Stimulated activated naive B cell treated with anti-CD40 and anti-IgM and Interleukin-4, amounts not matched to agents 10 μg/mL and 1 μg/mL and 100 μg/mL, for 72 hours (primary cell): ENCODE measurements around the gene FOXL1.

Experiments
- ATAC-seq, 2 donors: fragments of 150-1000 bp; cut with Tn5 transposase; replicated peaks; 2 replicates each; pipeline ENCODE4 v1.10.0; 2021; ENCODE audit warnings: moderate library complexity in 1 of 2
- DNase-seq: peaks from one replicate; pipeline ENCODE4 v3.0.0; 2021
- H3K27ac Mint-ChIP-seq: one replicate; pipeline ENCODE4 v1.8.0; 2022; ENCODE audit warnings: mild to moderate bottlenecking, mixed read lengths
- H3K27me3 Mint-ChIP-seq, 2 donors: one replicate each; pipeline ENCODE4 v1.8.0; 2022; ENCODE audit warnings: mixed read lengths in 2 of 2
- H3K36me3 Mint-ChIP-seq, 2 donors: one replicate each; pipeline ENCODE4 v1.8.0; 2022; ENCODE audit warnings: mixed read lengths in 2 of 2, mild to moderate bottlenecking in 1 of 2
- H3K4me1 Mint-ChIP-seq, 2 donors: one replicate each; pipeline ENCODE4 v1.8.0; 2022; ENCODE audit warnings: mixed read lengths in 2 of 2, mild to moderate bottlenecking in 1 of 2
- H3K4me3 Mint-ChIP-seq, 2 donors: one replicate each; pipeline ENCODE4 v1.8.0; 2022; ENCODE audit warnings: mild to moderate bottlenecking in 2 of 2, mixed read lengths in 2 of 2, moderate library complexity in 1 of 2
- H3K9me3 Mint-ChIP-seq, 2 donors: one replicate each; pipeline ENCODE4 v1.8.0; 2022; ENCODE audit warnings: mixed read lengths in 2 of 2, mild to moderate bottlenecking in 1 of 2

The FOXL1 gene

DNA sequence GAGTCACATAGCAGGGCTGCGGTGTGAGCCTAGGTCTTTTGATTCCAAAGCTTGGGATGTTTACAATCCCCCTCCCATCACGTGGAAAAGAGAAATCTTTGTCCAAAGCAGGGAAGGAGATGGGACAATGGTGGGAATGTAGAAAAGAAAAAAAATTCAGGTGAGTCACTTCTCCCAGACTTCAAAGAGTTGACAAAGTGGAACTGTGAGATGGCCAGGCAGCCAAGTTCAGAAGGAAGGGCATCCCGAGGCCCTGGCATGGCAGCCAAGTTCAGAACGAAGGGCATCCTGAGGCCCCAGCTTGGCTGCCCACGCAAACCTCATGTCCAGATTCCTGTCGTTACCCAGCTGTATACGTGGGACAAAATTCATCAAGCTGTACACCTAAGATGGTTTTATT is 47.5 kb downstream of the FOXL1 start:
- H3K4me1 Mint-ChIP-seq, result no peaks in the 10 kb centered on the region
- no peak for DNase-seq
- peaks cover 18 to 28% of the 10 kb centered on the region in 2 donors for H3K27me3 Mint-ChIP-seq
- H3K27ac Mint-ChIP-seq, result no peak overlapping the region
- no peak for ATAC-seq
- H3K4me3 Mint-ChIP-seq, result no peak overlapping the region
- no peaks in the 10 kb centered on the region for H3K9me3 Mint-ChIP-seq
- no peaks in the 10 kb centered on the region for H3K36me3 Mint-ChIP-seq

DNA sequence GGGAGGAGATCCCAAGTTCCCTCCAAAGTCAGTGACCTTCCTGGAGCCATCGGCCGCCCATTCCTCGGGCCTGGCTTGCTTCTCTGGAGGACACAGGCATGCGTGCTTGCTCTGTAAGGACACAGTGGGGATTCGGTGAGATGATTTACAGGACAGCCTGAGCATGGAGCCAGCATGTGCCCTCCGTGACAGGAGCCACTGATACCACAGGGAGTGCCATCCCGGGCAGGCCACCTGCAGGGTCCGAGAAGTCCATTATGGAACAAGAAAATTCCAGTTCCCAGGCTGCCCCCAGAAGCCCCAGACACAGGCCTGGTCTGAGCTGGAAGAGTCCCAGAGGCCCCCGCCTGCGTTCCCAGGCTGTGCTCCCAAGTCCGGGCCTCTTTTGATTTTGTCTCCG is 47.9 kb downstream of the FOXL1 start:
- Mint-ChIP-seq H3K36me3 (no peaks in the 10 kb centered on the region), H3K4me3 (no peak overlapping the region), H3K27ac (no peak overlapping the region), H3K4me1 (peaks cover 0 to 2% of the 10 kb centered on the region in 2 donors), H3K27me3 (peaks cover 20 to 30% of the 10 kb centered on the region in 2 donors), H3K9me3 (no peaks in the 10 kb centered on the region)
- ATAC-seq (no peak), DNase-seq (no peak)

DNA sequence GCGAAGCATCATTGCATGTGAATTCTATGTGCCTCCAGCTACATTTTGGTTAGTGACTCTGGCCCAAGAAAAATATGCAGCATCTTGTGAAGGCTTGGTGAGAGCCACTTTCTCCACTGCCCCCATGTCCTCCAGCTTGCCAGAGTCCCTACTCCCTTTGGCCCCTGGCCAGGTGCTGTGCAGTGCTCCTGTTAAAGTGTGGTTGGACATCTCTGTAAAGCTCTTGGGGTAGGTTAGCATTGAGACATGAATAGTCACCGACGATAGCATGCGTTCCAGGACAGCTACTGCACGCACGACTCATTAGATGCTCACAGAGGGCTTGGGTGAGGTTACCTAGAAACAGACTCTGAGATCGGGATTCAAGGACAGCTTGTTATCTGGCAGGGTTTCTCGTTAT is 48.6 kb downstream of the FOXL1 start:
- Mint-ChIP-seq H3K27ac (no peak overlapping the region), H3K27me3 (peaks cover 15 to 27% of the 10 kb centered on the region in 2 donors), H3K4me1 (peaks cover 0 to 5% of the 10 kb centered on the region in 2 donors), H3K9me3 (no peaks in the 10 kb centered on the region), H3K36me3 (no peaks in the 10 kb centered on the region), H3K4me3 (no peak overlapping the region)
- DNase-seq, result no peak
- ATAC-seq, result no peak

- ATAC-seq (no peak), DNase-seq (no peak)
- Mint-ChIP-seq H3K27me3 (peaks cover 8 to 22% of the 10 kb centered on the region in 2 donors), H3K27ac (no peak overlapping the region), H3K36me3 (no peaks in the 10 kb centered on the region), H3K4me1 (peaks cover 0 to 5% of the 10 kb centered on the region in 2 donors), H3K4me3 (no peak overlapping the region), H3K9me3 (no peaks in the 10 kb centered on the region)
These were observed 50.3 kb downstream of the FOXL1 start for GRCh38 chr16:86628614-86629013.

- Mint-ChIP-seq H3K9me3 (no peaks in the 10 kb centered on the region), H3K36me3 (no peaks in the 10 kb centered on the region), H3K27ac (no peak overlapping the region), H3K4me1 (peaks cover 0 to 5% of the 10 kb centered on the region in 2 donors), H3K4me3 (no peak overlapping the region), H3K27me3 (peaks cover 8 to 22% of the 10 kb centered on the region in 2 donors)
- DNase-seq, result no peak
- no peak for ATAC-seq
These were observed 52.1 kb downstream of the FOXL1 start for GRCh38 chr16:86630471-86630870.

DNA sequence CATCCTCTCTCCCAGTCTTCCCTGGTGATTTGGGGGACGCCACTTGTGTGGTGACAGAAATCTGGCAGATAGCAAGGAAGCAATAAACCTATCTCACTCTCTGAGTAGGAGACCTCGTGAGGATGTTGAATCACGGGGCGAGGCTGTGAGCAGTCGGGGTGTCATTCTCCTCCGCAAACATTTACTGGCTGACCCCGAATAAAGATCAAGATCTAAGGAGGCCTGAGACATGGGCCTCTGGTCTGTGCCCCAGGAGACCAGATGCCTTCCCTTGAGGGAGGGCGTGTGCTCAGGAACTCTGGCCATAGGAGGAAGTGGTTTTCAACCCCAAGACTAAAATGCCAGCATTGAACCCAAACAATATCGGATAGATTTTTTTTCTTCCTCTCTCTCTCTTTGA is 53.1 kb downstream of the FOXL1 start:
- Mint-ChIP-seq H3K9me3 (no peaks in the 10 kb centered on the region), H3K4me1 (peaks cover 0 to 5% of the 10 kb centered on the region in 2 donors), H3K27me3 (peaks cover 8 to 28% of the 10 kb centered on the region in 2 donors), H3K4me3 (no peak overlapping the region), H3K27ac (no peak overlapping the region), H3K36me3 (no peaks in the 10 kb centered on the region)
- no peak for DNase-seq
- no peak for ATAC-seq
